ENCODE results near the gene FARP1. TPM values are rescaled to one million over a fixed set of nuclear protein-coding genes. Genes with fewer than 3 reads are reported as not detected.

Gene FARP1
- total and polyA plus RNA-seq, 10 of the 15 experiments (the other 5 are each of a cell fraction or from before 2014, with no cell fraction given) = 0.17 to 6.9 (median 0.68) TPM

GRCh38 chr13:98366010-98366409 lies 223.1 kb downstream of the FARP1 start (continued):
- TF ChIP-seq ZNF687 (IDR thresholded peaks at IDR 0.05) (no peak), TCF7 (IDR thresholded peaks at IDR 0.05; ENCODE audit: borderline replicate concordance) (no peak), POLR2A (IDR thresholded peaks at IDR 0.05; ENCODE audit: low read depth, low read length) (no peak), SIX5 (IDR thresholded peaks at IDR 0.05; ENCODE audit: low read depth, low read length, severe bottlenecking) (no peak), POLR2AphosphoS2 (IDR thresholded peaks at IDR 0.05; ENCODE audit: low read depth, low read length) (no peak)

DNA sequence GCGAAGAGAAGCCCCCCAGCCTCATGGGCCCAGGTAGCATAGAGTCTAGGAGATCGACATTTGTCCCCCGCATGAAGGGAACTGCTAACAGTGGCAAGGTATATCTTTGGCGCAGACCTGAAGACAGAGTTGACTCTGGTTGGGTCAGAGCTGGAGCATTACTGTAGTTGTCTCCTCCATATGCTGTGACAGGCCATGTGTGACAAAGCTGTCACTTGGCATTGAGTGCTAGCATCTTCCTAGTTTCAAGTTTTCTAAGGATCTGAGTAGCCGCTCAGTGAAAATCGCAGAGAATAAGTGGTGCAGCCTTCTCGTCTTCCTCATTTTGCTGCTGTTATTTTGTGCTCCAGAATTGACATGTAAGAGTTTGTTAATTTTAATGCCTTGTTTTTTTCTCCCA lies 223.5 kb downstream of the FARP1 start:
- DNase-seq (ENCODE audit: low read depth, low spot score) = no peak
- Histone ChIP-seq H3K9ac (ENCODE audit: control insufficient read depth, insufficient read depth, low read length) (no peak overlapping the region), H3K27ac (ENCODE audit: control insufficient read depth, insufficient read depth) (no peak overlapping the region), H2AFZ (ENCODE audit: control insufficient read depth, low read depth, low read length) (no peak overlapping the region), H3K36me3 (ENCODE audit: control insufficient read depth in 2 of 2, insufficient read depth in 2 of 2, low read length in 1 of 2) (no peaks in the 10 kb centered on the region), H3K4me3 (no peak overlapping the region), H3K9me3 (replicated peaks; ENCODE audit: control insufficient read depth, insufficient read depth, low read length) (no peaks in the 10 kb centered on the region), H3K4me2 (ENCODE audit: control insufficient read depth, insufficient read depth) (no peak overlapping the region), H4K20me1 (ENCODE audit: control insufficient read depth, insufficient read depth) (no peaks in the 10 kb centered on the region), H3K27me3 (replicated peaks in 1 of 2; ENCODE audit: control insufficient read depth in 2 of 2, insufficient read depth in 2 of 2, low read length in 1 of 2) (no peaks in the 10 kb centered on the region), H3K79me2 (ENCODE audit: control insufficient read depth, insufficient read depth, low read length) (no peaks in the 10 kb centered on the region), H3K4me1 (ENCODE audit: control insufficient read depth, insufficient read depth, low read length) (no peaks in the 10 kb centered on the region; the same call in 1 of the 2 replicates)
- ChIA-PET SMC1A (ENCODE audit: uncharacterized antibody, unreplicated experiment) (interaction anchor here (1.1 to 1.5 kb wide), 3 partner anchors 12 to 85 kb away, joined by 3 to 4 read pairs (median 3); no protein-coding TSS in a partner anchor), POLR2A (no interaction called here), RAD21 (ENCODE audit: unreplicated experiment) (no interaction called here), CTCF (no interaction called here)
- no peak for FAIRE-seq
- 59% methylated on average over 7 of the region's 7 CpGs for WGBS (ENCODE audit: insufficient coverage, insufficient replicate concordance, low lambda C conversion rate, missing lambda C conversion rate)
- no peak for ATAC-seq
- no TSS peak for BruUV-seq (replicated peaks)
- intact Hi-C loops (cut with micrococcal nuclease; ENCODE audit: unreplicated experiment) (no loop called here), in situ Hi-C loops (cut with MboI) (no loop called here)
- TF ChIP-seq FOXM1 (IDR thresholded peaks at IDR 0.05; ENCODE audit: low read depth, low read length) (no peak), ATF7 (IDR thresholded peaks at IDR 0.05; ENCODE audit: low read depth) (no peak), SMAD1 (IDR thresholded peaks at IDR 0.05; ENCODE audit: low read depth, partially characterized antibody) (no peak), FOS (IDR thresholded peaks at IDR 0.05; ENCODE audit: borderline replicate concordance, extremely low read depth, insufficient read length) (no peak), TBL1XR1 (IDR thresholded peaks at IDR 0.05; ENCODE audit: low read depth, low read length) (no peak), IRF3 (IDR thresholded peaks at IDR 0.05) (no peak), NFYA (IDR thresholded peaks at IDR 0.05; ENCODE audit: borderline replicate concordance, low read depth, low read length) (no peak), SPI1 (IDR thresholded peaks at IDR 0.05; ENCODE audit: borderline replicate concordance, insufficient read depth, low read depth, low read length) (no peak), CHD4 (IDR thresholded peaks at IDR 0.05) (no peak)
